ENCODE data around the gene HDAC5.

HDAC5 gene

DNA sequence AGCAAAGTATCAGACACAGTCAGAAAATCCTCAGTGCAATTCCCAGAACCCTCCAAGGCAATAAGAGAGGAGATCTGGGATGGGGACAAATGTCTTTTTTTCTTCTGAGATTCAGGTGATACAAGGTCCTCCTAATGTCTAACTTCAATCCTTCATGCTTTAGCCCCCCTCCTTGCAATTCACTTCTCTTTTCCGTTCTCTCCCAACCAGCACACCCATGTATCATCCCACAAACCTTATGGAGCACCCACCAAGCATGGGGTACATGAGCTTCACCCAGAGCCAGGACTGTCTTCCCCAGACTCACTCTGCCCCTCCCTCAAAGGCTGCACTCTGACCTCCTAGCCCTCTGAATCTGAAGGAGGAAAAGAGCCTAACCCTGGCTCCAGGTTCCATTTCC lies 10.1 kb downstream of the HDAC5 start:
- no peak for DNase-seq (ENCODE audit: low read depth)
- H3K4me3 ChIP-seq (ENCODE audit: low read depth, low read length), result no peak overlapping the region
- TF ChIP-seq, protein P1, sequence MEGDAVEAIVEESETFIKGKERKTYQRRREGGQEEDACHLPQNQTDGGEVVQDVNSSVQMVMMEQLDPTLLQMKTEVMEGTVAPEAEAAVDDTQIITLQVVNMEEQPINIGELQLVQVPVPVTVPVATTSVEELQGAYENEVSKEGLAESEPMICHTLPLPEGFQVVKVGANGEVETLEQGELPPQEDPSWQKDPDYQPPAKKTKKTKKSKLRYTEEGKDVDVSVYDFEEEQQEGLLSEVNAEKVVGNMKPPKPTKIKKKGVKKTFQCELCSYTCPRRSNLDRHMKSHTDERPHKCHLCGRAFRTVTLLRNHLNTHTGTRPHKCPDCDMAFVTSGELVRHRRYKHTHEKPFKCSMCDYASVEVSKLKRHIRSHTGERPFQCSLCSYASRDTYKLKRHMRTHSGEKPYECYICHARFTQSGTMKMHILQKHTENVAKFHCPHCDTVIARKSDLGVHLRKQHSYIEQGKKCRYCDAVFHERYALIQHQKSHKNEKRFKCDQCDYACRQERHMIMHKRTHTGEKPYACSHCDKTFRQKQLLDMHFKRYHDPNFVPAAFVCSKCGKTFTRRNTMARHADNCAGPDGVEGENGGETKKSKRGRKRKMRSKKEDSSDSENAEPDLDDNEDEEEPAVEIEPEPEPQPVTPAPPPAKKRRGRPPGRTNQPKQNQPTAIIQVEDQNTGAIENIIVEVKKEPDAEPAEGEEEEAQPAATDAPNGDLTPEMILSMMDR (conservative IDR thresholded peaks at IDR 0.05; ENCODE audit: low read depth, low read length), result no peak

DNA sequence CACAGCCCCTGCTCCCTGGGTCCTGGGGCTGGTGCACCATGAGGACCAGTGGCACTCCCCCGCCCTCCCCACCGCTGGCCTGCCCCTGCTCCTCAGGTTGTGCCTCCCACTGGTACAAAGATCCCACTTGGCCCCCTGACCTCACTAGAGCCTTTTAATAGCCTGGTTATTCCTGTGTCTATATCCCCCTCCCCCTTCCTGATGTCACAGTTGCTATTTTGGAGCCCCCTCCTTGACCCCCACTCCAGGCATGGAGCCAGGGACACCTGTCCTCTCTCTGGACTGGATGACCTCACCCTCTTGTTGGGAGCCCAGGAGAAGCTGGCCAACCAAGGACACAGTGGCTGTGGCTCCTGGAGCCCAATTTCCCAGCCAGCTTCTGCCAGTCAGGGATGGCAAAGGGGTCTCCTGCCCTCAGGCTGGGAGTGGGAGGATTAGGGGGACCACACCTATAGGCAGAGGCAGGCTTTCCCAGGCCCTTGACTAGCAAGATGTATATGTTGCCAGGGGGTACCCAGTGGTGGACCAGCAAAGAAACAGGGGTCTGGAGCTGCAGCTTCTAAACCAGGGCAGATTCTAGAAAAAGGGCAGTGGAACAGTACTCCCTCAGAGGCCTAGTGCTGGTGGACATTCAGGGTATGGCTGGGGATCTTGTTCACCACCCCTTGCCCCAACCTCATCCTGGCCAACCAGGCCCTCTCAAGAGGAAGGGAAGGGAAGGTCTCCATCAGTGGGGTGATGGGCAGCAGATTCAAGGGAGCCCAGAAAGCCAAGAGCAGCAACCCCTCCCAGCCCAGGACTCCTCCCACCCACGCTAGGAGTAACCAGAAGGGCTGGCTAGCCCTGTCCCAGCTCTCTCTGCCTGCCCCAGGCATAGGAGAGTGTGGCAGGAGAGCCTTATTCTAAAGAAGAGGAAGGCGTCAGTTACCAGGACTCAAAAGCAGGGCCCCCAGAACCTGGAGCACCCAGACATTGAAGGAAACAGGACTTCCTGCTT lies 10.9 kb downstream of the HDAC5 start:
- TF ChIP-seq, protein P1 (conservative IDR thresholded peaks at IDR 0.05; ENCODE audit: low read depth, low read length), result no peak
- DNase-seq (ENCODE audit: low read depth), result no peak
- H3K4me3 ChIP-seq (ENCODE audit: low read depth, low read length), result no peak overlapping the region

DNA sequence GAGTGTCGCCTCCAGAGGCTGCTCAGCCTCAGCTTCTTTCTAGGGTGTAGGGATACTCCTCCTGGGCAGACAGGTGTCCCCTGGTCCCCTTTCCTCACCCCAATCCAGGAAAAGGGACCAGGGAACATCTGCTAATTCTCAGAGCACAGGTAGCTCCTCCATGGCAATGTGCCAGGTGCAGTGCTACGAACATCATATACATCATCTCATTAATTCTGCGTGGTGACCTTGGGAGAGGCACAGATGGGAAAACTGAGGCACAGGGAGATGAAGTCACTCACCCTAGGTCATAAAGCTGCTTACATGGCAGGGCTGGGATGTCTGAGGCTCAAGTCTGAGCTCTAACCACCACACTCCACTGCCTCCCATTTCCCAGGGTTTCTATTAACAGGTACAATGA lies 11.7 kb downstream of the HDAC5 start:
- TF ChIP-seq, protein P1 (conservative IDR thresholded peaks at IDR 0.05; ENCODE audit: low read depth, low read length), result no peak
- DNase-seq (ENCODE audit: low read depth), result no peak
- H3K4me3 ChIP-seq (ENCODE audit: low read depth, low read length), result no peak overlapping the region

DNA sequence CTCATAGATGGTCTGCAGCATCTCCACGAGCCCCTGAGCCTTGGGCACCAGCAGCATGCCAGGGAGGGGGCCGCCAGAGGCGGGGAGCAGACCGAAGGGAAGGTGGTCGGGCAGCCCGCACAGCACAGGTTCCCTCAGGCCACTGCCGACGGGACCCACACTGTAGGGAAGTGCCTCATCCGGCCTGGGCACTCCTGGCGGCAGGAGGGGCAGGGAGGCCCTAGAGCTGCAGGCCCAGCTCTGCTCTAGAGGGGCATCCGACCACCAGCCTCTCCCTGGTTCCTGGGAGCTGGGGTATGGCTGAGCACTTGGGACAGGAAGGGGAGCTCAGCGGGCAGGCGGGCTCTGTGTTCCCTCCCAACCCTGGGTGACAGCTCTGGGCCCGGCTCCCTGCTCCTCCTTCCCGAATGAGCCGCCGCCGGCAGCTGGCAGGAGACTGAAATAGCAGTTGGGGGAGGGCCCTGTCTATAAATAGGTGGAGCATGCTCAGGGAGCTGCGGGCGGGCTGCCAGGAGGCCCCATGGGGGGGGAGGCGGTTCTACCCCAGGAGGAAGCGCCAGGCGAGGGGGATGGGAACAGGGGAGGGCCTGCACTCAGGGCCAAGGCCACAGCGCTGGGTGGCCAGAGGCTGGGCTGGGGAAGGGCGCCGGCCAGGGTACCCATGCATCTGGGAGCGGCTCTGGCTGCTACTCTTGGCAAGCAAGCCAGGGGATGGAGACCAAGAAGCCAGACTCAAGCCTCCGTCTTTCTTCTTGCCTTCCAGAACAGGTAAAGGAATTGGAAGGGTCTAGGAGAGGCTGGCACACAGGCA lies 12.4 kb downstream of the HDAC5 start:
- peak; percentile 92 for DNase-seq (ENCODE audit: low read depth)
- TF ChIP-seq, protein P1 (conservative IDR thresholded peaks at IDR 0.05; ENCODE audit: low read depth, low read length), result peak; percentile 15
- peak overlapping the region; percentile 42 for H3K4me3 ChIP-seq (ENCODE audit: low read depth, low read length)

DNA sequence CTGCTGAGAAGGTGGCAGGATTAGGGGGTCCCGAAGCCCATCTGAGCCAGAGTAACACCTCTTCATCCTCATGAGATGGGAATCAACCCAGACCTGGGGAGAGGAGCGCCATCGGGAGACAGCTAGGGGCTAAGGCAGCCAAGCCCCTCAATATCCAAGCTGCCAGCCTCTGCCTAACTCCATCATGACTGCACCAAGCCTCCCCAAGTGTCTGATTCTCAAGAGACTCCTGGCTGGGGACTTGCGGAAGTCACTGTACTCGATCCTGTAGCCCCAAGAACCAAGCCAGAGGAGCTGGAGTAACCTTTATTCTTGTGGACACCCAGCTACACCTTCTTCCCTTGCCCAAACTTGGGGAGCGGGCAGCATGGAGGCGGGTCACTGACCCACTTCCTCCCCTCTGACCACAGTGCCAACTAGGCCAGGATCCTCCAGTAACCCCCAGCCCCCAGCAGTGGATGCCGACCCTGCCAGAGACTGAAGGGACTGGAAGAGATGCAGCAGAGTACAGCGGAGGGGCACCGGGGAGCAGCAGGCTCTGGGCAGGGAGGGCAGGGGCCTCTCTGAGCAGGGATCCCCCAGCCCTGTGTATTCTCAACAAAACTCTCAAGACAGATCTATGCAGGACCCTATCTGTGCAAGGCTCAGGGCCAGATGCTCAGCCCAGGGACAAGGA lies 13.3 kb downstream of the HDAC5 start:
- no peak for DNase-seq (ENCODE audit: low read depth)
- TF ChIP-seq, protein P1 (conservative IDR thresholded peaks at IDR 0.05; ENCODE audit: low read depth, low read length), result no peak
- no peak overlapping the region for H3K4me3 ChIP-seq (ENCODE audit: low read depth, low read length)

DNA sequence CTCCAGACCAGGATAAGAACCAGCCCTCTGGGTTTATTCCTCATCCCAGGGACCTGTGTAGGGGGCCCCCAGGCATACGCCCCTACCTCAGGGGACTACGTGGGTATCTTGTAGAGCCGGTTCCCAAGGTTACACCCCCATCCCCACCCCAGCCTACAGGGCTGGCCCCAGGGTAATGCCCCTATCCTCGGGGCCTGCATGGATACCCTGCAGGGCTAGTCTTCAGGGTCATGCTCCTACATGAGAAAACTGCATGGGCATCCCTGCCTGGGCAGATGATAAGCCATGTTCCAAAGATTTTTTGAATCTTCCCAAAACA lies 14.2 kb downstream of the HDAC5 start:
- TF ChIP-seq, protein P1 (conservative IDR thresholded peaks at IDR 0.05; ENCODE audit: low read depth, low read length), result no peak
- no peak overlapping the region for H3K4me3 ChIP-seq (ENCODE audit: low read depth, low read length)
- no peak for DNase-seq (ENCODE audit: low read depth)

Measured in choroid plexus epithelial cell (primary cell).